Mammary epithelial cell (primary cell): ENCODE measurements around the gene DGKG.

ENCODE experiments used
- EZH2 ChIP-seq: IDR thresholded peaks from 2 replicates; pipeline ENCODE4 v1.6.1; 2012; ENCODE audit warnings: low read length, inconsistent platforms, borderline replicate concordance
- TF ChIP-seq, protein P1 (sequence below), 2 donors: IDR thresholded peaks in 1 of 2; conservative IDR thresholded peaks in 1 of 2; 2 replicates each; pipeline ENCODE4 v1.5.1; 2011 to 2012; ENCODE audit warnings: inconsistent platforms in 2 of 2, low read length in 2 of 2, mild to moderate bottlenecking in 2 of 2, control low read depth in 1 of 2, low read depth in 1 of 2; ENCODE audit not compliant: insufficient read depth in 1 of 2; ENCODE audit errors: extremely low read depth in 1 of 2

GRCh38 chr3:186184021-186184420 is 178.0 kb downstream of the DGKG start:
- TF ChIP-seq, protein P1, sequence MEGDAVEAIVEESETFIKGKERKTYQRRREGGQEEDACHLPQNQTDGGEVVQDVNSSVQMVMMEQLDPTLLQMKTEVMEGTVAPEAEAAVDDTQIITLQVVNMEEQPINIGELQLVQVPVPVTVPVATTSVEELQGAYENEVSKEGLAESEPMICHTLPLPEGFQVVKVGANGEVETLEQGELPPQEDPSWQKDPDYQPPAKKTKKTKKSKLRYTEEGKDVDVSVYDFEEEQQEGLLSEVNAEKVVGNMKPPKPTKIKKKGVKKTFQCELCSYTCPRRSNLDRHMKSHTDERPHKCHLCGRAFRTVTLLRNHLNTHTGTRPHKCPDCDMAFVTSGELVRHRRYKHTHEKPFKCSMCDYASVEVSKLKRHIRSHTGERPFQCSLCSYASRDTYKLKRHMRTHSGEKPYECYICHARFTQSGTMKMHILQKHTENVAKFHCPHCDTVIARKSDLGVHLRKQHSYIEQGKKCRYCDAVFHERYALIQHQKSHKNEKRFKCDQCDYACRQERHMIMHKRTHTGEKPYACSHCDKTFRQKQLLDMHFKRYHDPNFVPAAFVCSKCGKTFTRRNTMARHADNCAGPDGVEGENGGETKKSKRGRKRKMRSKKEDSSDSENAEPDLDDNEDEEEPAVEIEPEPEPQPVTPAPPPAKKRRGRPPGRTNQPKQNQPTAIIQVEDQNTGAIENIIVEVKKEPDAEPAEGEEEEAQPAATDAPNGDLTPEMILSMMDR (conservative IDR thresholded peaks at IDR 0.05 in 1 of 2, IDR thresholded peaks at IDR 0.05 in 1 of 2; ENCODE audit: extremely low read depth in 1 of 2, insufficient read depth in 1 of 2, low read depth in 1 of 2, low read length in 2 of 2) = no peak
- TF ChIP-seq EZH2 = no peak
